Ecto neural progenitor cell (in vitro differentiated cells): ENCODE data around the gene CFAP20DC.
"Not testable (repeated sequence)": the region's sequence is repeated elsewhere in the genome, so short reads cannot be mapped to it uniquely, and the experiment has no call there.

Experiments used
- DNase-seq: peaks from one replicate; pipeline ENCODE4 v3.0.0-alpha.2; 2018; ENCODE audit warnings: low spot score

The CFAP20DC gene

DNA sequence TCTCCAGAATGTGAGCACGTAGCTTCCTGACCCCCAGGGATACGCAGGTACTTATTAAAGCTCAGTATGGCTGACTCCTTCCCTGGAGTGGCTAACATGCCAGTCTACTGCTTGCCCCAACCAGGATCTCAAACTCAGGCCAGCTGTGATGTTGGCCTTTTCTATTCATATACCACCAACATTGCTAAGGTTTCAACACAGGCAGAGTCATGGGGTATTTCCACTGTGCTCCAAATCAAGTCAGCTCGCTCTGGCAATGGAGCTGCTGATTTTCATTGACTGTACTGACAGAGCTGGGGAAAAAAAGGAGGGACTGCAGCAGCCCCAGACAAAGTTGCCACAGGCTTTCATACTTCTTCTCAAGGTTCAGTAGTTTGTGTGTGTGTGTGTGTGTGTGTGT is 87.0 kb downstream of the CFAP20DC start:
- DNase-seq: no peak

- DNase-seq: no peak
Observed at GRCh38 chr3:58962040-58962651, 87.7 kb downstream of the CFAP20DC start.

DNA sequence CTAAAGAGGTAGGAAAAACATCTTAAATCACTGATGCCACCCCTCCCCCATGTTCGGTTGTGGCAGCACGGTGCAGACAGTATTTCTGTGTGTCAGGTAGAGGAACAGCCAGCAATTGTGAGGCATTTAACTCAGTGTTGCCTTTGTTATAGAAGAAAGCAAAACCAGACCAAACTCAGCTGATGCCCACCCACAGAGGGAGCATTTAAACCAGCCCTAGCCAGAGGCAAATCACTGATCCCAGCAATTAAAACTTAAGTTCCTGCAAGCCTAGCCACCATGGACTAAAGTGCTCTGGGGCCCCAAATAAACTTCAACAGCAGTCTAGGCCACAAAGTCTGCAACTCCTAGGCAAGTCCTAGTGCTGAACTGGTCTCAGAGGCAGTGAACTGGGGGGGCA is 94.5 kb downstream of the CFAP20DC start:
- DNase-seq: no peak

DNA sequence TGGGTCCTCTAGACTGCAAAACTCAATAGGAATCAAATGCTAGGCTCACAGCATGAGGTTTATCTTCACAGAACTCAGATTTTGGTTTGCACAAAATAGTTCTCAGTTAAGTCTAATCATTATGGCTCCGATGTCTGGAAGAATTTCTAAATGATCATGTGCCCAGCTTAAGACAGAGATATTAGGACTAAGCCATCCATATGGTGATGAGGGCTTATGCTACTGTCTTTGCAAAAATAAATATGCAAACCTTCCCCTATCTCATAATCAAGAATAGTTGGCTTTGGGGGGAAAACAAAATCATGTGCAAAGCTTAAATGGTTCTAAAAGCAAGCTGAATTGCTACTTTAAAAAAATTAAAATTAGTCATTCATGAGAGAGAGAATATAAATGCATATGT is 96.5 kb downstream of the CFAP20DC start:
- no peak for DNase-seq

DNA sequence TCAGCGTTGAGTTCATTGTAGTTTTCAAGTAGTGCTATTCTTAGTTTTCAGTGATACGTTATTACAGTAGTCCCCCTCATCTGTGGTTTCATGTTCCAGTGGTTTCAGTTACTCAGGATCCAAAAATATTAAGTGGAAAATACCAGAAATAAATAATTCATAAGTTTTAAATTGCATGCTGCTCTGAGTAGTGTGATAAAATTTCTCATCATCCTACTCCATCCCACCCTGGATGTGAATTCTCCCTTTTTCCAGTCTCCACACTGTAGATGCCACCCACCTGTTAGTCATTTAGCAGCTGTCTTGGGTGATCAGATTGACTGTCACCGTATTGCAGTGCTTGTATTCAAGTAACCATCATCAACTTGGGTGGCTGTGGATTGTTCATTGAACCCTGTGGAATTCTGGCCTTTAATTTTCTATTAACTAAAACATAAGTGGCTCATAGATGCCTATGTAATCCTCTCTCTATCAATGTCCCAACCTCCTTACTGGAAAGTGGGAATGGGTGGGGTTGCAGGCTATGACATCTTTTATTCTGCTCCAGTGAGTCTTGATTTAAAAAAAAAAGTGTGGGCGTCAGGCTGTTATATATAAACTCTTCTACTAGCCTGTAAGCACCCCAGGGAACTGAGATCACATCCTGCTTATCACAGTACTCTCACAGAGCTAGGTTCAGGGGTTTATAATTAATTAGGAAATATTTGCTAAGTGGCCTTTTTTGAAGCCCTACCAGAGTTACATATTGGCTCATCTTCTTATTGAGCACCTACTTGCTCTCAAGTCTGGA is 97.5 kb downstream of the CFAP20DC start:
- no peak for DNase-seq

DNA sequence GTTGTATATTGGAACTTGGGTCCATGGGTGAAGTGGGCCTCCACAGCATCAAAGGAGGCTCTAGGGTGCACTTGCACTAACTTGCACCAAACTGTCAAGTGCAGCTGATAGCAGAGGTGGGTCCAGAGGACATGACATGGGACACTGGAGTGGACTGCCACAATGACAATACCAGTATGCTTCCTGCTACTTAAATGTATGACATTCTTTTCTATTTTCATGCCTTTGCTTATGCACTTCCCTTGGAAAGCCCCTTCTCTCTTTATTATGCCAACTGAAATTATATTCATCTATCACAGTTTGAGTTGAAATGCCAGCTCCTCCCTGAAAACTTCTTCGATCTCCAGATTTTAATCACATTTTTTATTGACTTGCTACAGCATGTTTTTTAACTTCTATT is 101.8 kb downstream of the CFAP20DC start:
- no peak for DNase-seq

GRCh38 chr3:58946875-58947274 is 103.0 kb downstream of the CFAP20DC start:
- DNase-seq: no peak

- DNase-seq: no peak
Observed at GRCh38 chr3:58938057-58938456, 111.8 kb downstream of the CFAP20DC start.

- no peak for DNase-seq
Observed at GRCh38 chr3:58924578-58924977, 125.2 kb downstream of the CFAP20DC start.

DNA sequence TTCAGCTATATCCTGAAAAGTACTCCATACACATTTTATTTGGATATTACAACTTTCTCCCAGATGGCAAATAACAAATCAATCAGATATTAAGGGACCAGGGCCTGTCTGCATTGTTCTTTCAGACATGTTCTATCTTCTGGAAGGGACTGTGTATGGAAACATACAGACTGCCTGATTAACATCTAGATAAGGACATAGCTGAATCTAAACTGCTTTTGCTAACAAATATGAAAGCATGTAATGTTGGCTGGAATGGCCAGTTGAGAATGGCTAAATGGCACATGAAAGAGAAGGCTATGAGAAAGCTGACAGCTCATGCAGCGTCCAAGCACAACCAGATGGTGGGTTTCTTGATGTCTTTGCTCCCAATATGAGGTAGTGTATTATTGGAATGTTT is 149.4 kb downstream of the CFAP20DC start:
- DNase-seq: no peak

DNA sequence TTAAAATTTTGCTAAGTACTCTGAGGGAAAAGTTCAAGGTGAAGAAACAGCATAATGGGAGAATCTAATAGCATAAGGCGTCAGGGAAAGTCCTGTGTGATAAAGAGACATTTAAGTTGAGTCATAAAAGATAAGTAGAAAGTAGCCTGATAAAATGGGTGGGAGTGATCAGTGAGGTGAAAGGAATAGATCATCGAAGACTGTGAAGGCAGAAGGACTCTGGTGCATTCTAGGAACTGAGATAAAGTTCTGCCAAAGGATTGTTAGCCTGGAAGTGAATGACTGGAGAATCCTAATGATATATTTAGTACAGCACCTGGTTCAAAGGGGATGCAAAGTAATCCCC is 149.9 kb downstream of the CFAP20DC start:
- no peak for DNase-seq

DNA sequence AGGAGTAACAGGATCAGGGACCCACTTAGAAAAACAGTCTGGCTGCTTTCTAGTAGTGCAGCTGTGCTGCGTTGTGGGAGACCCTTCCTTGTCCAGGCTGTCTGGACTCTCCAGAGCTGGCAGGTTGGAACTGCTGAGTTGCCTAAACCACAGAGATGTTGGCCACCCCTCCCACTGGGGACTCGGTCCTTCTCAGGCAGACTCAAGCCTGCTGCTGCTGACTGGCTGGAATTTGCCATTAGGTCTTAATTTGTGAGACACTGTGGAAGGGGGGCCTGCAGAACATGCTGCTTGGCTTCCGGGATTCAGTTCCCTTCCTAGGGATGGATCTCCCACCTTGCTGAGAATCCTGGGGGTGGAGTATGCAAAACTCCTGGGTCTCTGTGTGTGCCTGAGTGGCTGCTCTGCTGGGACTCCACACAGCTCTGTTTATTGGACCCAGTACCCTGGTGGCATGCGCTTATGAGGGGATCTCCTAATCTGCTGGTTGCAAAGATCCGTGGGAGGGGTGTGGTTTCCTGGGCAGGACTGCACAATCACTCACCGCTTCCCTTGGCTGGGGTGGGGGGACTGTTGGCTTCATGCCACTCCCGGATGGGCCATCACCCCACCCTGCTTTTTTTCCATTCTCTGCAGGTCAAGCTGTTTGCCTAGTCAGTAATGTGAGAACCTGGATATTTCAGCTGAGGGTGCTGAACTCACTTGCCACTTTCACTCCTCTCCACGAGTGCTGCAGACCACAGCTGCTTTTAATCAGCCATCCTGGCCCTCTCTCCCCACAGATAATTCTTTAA is 150.5 kb downstream of the CFAP20DC start:
- no peak for DNase-seq

- no peak for DNase-seq
Observed at GRCh38 chr3:58898513-58898912, 151.3 kb downstream of the CFAP20DC start.

DNA sequence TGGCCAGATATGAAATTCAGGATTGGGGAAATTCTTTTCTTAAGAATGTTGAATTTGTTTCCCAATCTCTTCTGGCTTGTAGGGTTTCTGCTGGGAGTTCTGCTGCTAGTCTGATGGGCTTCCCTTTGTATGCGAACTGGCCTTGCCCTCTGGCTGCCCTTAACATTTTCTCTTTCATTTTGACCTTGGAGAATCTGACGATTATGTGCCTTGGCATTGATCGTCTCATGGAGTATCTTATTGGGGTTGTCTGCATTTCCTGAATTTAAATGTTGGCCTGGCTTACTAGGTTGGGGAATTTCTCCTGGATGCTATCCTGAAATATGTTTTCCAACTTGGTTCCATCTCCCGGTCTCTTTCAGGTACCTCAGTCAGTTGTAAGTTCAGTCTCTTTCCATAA is 152.2 kb downstream of the CFAP20DC start:
- no peak for DNase-seq

GRCh38 chr3:58895678-58896077 is 154.1 kb downstream of the CFAP20DC start:
- not testable (repeated sequence) for DNase-seq

- not testable (repeated sequence) for DNase-seq
Observed at GRCh38 chr3:58892526-58892925, 157.3 kb downstream of the CFAP20DC start.

- DNase-seq: no peak
Observed at GRCh38 chr3:58888087-58888486, 161.7 kb downstream of the CFAP20DC start.

GRCh38 chr3:58884453-58884852 is 165.4 kb downstream of the CFAP20DC start:
- DNase-seq: no peak

DNA sequence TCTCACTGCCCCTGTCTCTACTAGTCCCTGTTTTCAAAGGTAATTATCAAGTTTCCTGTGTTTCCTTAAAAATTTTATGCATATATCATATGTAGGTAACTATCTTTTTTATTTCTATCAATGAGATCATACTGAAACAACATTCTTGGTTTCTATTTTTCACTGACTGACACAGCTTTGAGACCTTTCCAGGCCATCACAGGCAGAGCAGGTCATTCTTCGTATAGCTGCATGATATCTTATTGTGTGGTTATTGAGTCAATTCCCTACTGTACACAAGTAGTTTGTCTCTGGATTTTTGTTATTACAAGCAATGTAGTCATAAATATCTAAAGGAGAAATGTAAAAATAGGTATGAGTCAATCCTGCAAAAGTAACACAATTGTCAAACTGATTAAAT is 169.6 kb downstream of the CFAP20DC start:
- no peak for DNase-seq

GRCh38 chr3:58874795-58875194 is 175.0 kb downstream of the CFAP20DC start:
- DNase-seq: no peak

GRCh38 chr3:58874248-58874741 is 175.5 kb downstream of the CFAP20DC start:
- no peak for DNase-seq

DNA sequence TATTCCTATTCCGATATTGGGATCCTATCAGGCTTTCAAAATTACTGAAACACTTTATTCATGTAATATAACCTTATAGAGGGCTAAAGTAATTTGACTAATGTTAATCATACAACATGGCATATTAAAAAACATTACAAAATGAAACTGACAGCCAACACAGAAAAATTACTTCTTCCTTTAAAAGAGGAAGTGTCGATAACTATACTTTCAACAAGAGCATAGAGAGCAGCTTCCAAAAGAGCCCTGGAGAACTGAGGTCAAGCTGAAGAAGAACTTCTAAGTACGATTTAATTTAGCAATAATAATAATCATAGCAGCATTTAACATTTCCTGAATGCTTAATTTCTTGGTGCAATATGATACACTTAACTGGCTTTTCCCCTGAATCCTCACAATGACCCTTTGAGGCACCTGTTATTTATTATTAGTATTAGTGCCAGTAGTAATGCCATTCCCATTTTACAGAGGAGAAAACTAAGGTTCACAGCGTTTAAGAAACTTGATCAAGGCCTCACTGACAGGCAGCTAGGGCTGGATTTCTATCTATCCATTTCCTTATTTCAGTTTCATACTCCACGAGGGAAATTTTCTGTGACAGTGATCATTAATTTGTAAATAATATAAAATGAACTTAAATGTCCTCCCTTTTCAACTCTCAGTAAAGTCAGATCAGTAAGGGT is 181.6 kb downstream of the CFAP20DC start:
- DNase-seq: no peak
